ENCODE data around the gene MRPL34. TPM values are rescaled to one million over a fixed set of nuclear protein-coding genes. Genes with fewer than 3 reads are reported as not detected.

MRPL34 gene
- total and polyA plus RNA-seq, 9 of the 15 experiments (the other 6 are each of a cell fraction or from before 2014, with no cell fraction given), result 11.5 to 256 (median 72.5) TPM

DNA sequence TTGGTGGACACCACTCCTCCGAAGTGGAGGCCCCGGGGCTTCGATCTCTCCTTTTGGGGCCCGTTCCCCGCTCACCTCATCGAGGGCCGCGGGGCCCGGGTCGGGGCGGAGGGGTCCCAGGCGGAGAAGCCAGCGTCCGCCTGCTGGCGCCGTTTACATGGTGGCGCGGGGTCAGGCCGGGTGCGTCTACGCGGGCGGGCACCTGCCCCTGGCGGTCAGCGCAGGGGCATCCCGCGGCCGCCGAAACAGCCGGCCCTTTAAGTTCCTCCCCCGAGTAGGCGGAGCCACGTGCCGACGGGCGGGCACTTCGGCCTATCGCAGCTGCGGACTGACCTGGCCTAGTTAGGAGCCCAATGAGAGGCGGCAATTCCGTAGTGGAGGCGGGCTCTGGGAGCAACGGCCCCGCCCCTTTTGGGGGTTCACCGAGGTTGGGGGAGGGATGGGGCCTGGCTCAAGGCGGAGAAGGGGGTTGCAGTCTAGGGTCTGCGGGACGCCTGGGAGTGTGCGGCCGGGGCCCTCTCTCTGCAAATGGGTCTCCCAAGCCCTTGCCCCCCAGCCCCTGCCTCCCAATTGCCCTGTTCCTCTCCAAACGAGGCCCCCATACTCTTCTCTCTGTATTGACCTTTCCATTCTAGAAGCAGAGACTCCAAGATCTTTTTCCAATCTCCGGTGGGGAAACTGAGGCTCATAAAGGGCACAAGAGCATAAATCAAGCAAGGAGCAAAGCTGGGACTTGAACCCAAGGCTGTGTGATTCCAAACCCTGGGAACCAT lies 2.3 kb upstream of the MRPL34 start, which contains the start of gene ABHD8 (continued):
- TF ChIP-seq, protein P1, sequence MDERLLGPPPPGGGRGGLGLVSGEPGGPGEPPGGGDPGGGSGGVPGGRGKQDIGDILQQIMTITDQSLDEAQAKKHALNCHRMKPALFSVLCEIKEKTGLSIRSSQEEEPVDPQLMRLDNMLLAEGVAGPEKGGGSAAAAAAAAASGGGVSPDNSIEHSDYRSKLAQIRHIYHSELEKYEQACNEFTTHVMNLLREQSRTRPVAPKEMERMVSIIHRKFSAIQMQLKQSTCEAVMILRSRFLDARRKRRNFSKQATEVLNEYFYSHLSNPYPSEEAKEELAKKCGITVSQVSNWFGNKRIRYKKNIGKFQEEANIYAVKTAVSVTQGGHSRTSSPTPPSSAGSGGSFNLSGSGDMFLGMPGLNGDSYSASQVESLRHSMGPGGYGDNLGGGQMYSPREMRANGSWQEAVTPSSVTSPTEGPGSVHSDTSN (CRISPR knock-in tag; IDR thresholded peaks at IDR 0.05; ENCODE audit: low read depth), result peak; percentile 95
- TF ChIP-seq, protein P1 (tag; conservative IDR thresholded peaks at IDR 0.05; ENCODE audit: low read depth), result peak; percentile 97
- no peak for TF ChIP-seq MYBL2 (IDR thresholded peaks at IDR 0.05; ENCODE audit: low read depth)
- no peak for TF ChIP-seq MYBL2 (CRISPR knock-in tag; IDR thresholded peaks at IDR 0.05; ENCODE audit: borderline replicate concordance)
- TF ChIP-seq MED1 (CRISPR knock-in tag; IDR thresholded peaks at IDR 0.05; ENCODE audit: borderline replicate concordance), result no peak
- TF ChIP-seq ZBTB1 (CRISPR knock-in tag; IDR thresholded peaks at IDR 0.05; ENCODE audit: borderline replicate concordance, low read depth), result peak; percentile 48; the same call in 1 of the 2 replicates
- TF ChIP-seq CREM (IDR thresholded peaks at IDR 0.05; ENCODE audit: low read depth), result peak; percentile 91
- TF ChIP-seq, protein P2, sequence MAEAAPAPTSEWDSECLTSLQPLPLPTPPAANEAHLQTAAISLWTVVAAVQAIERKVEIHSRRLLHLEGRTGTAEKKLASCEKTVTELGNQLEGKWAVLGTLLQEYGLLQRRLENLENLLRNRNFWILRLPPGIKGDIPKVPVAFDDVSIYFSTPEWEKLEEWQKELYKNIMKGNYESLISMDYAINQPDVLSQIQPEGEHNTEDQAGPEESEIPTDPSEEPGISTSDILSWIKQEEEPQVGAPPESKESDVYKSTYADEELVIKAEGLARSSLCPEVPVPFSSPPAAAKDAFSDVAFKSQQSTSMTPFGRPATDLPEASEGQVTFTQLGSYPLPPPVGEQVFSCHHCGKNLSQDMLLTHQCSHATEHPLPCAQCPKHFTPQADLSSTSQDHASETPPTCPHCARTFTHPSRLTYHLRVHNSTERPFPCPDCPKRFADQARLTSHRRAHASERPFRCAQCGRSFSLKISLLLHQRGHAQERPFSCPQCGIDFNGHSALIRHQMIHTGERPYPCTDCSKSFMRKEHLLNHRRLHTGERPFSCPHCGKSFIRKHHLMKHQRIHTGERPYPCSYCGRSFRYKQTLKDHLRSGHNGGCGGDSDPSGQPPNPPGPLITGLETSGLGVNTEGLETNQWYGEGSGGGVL (CRISPR knock-in tag; IDR thresholded peaks at IDR 0.05), result no peak
- peak; percentile 85 for TF ChIP-seq CTBP1 (IDR thresholded peaks at IDR 0.05; ENCODE audit: borderline replicate concordance)
- TF ChIP-seq, protein P3, sequence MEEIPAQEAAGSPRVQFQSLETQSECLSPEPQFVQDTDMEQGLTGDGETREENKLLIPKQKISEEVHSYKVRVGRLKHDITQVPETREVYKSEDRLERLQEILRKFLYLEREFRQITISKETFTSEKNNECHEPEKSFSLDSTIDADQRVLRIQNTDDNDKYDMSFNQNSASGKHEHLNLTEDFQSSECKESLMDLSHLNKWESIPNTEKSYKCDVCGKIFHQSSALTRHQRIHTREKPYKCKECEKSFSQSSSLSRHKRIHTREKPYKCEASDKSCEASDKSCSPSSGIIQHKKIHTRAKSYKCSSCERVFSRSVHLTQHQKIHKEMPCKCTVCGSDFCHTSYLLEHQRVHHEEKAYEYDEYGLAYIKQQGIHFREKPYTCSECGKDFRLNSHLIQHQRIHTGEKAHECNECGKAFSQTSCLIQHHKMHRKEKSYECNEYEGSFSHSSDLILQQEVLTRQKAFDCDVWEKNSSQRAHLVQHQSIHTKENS (CRISPR knock-in tag; IDR thresholded peaks at IDR 0.05), result no peak
- TF ChIP-seq KLF16 (IDR thresholded peaks at IDR 0.05), result no peak
- TF ChIP-seq TAF7 (tag; IDR thresholded peaks at IDR 0.05), result no peak
- TF ChIP-seq ZSCAN29 (IDR thresholded peaks at IDR 0.05), result peak; percentile 99
- no peak for TF ChIP-seq KHSRP (IDR thresholded peaks at IDR 0.05)
- TF ChIP-seq YY1 (IDR thresholded peaks at IDR 0.05; ENCODE audit: borderline replicate concordance in 1 of 3, control insufficient read depth in 1 of 3, extremely low read depth in 1 of 3, insufficient read depth in 3 of 3, insufficient read length in 1 of 3, insufficient replicate concordance in 2 of 3, low read depth in 1 of 3, low read length in 2 of 3), result peak in 2 of 3 experiments; percentile 53 to 63
- TF ChIP-seq NR2C2 (CRISPR knock-in tag; IDR thresholded peaks at IDR 0.05), result peak; percentile 56; the same call in 1 of the 2 replicates
- peak; percentile 91 for TF ChIP-seq NR2C2 (tag; IDR thresholded peaks at IDR 0.05)
- TF ChIP-seq CREB1 (IDR thresholded peaks at IDR 0.05), result peak; percentile 74
- TF ChIP-seq CREB1 (CRISPR knock-in tag; IDR thresholded peaks at IDR 0.05), result peak; percentile 92
- TF ChIP-seq, protein P4, sequence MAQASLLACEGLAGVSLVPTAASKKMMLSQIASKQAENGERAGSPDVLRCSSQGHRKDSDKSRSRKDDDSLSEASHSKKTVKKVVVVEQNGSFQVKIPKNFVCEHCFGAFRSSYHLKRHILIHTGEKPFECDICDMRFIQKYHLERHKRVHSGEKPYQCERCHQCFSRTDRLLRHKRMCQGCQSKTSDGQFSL (CRISPR knock-in tag; IDR thresholded peaks at IDR 0.05), result peak; percentile 72
- TF ChIP-seq, protein P4 (tag; IDR thresholded peaks at IDR 0.05), result peak in 1 of 2 experiments; percentile 85; a peak in 2 of 4 replicates
- TF ChIP-seq ZNF644 (tag; IDR thresholded peaks at IDR 0.05; ENCODE audit: low read depth), result no peak

Data from K562 (cell line).